Nephron (organoid): ENCODE results near the gene DHTKD1.

Source experiments
- H3K27ac Mint-ChIP-seq, 3 experiments: 2 replicates each; pipeline ENCODE4 v1.8.0; 2020; ENCODE audit warnings: mixed read lengths in 3 of 3, mild to moderate bottlenecking in 2 of 3, moderate library complexity in 1 of 3
- H3K27me3 Mint-ChIP-seq: 2 replicates; pipeline ENCODE4 v1.8.0; 2021; ENCODE audit warnings: low read depth, mild to moderate bottlenecking, moderate library complexity, mixed read lengths
- H3K36me3 Mint-ChIP-seq: 2 replicates; pipeline ENCODE4 v1.8.0; 2020; ENCODE audit warnings: low read depth, mixed read lengths
- H3K4me1 Mint-ChIP-seq: 2 replicates; pipeline ENCODE4 v1.8.0; 2020; ENCODE audit warnings: mixed read lengths
- H3K4me3 Mint-ChIP-seq, 3 experiments: 2 replicates each; pipeline ENCODE4 v1.8.0; 2020; ENCODE audit warnings: mild to moderate bottlenecking in 3 of 3, mixed read lengths in 3 of 3, moderate library complexity in 2 of 3
- H3K9me3 Mint-ChIP-seq: 2 replicates; pipeline ENCODE4 v1.8.0; 2020; ENCODE audit warnings: mixed read lengths
- CTCF ChIP-seq, 3 experiments: fragments of 200-600 bp; sonication (generic); IDR thresholded peaks; one replicate each; pipeline ENCODE4 v1.5.0; 2021; ENCODE audit warnings: antibody characterized with exemption in 3 of 3; ENCODE audit not compliant: unreplicated experiment in 3 of 3

DHTKD1 gene

DNA sequence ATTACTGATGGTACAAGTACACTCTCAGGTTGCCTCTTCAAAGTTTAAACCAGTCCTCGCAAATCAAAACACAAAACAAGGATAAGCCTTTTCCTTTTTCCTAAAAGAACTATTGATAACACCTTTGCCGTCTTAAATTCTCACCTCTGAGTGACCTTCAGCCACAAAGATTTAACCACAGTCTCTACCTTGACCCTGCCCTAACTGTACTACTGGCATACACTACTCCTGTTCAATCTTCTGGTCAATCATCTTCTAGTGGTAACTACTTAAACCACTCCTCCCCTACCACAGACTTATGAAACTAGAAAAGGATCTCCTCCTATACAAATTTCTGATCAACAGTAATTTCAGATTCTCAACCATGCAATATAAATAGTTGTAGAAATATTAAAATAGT lies 41.2 kb upstream of the DHTKD1 start:
- no peak overlapping the region for H3K4me3 Mint-ChIP-seq
- H3K9me3 Mint-ChIP-seq, result no peaks in the 10 kb centered on the region
- no peaks in the 10 kb centered on the region for H3K4me1 Mint-ChIP-seq
- no peaks in the 10 kb centered on the region for H3K27me3 Mint-ChIP-seq
- peaks cover 58% of the 10 kb centered on the region for H3K36me3 Mint-ChIP-seq
- H3K27ac Mint-ChIP-seq, result no peak overlapping the region
- no peak for TF ChIP-seq CTCF (IDR thresholded peaks at IDR 0.05; ENCODE audit: unreplicated experiment in 3 of 3)

- H3K4me1 Mint-ChIP-seq, result no peaks in the 10 kb centered on the region
- no peak for TF ChIP-seq CTCF (IDR thresholded peaks at IDR 0.05; ENCODE audit: unreplicated experiment in 3 of 3)
- H3K36me3 Mint-ChIP-seq, result peaks cover 68% of the 10 kb centered on the region
- H3K4me3 Mint-ChIP-seq, result no peak overlapping the region
- H3K27me3 Mint-ChIP-seq, result no peaks in the 10 kb centered on the region
- H3K9me3 Mint-ChIP-seq, result no peaks in the 10 kb centered on the region
- no peak overlapping the region for H3K27ac Mint-ChIP-seq
Measured at GRCh38 chr10:12031404-12031803, 37.4 kb upstream of the DHTKD1 start.

GRCh38 chr10:12036073-12036655 lies 32.6 kb upstream of the DHTKD1 start:
- TF ChIP-seq CTCF (IDR thresholded peaks at IDR 0.05; ENCODE audit: unreplicated experiment in 3 of 3), result no peak
- no peaks in the 10 kb centered on the region for H3K9me3 Mint-ChIP-seq
- H3K27me3 Mint-ChIP-seq, result no peaks in the 10 kb centered on the region
- peaks cover 34% of the 10 kb centered on the region for H3K36me3 Mint-ChIP-seq
- H3K4me3 Mint-ChIP-seq, result no peak overlapping the region
- H3K4me1 Mint-ChIP-seq, result peaks cover 9% of the 10 kb centered on the region
- H3K27ac Mint-ChIP-seq, result no peak overlapping the region

- H3K36me3 Mint-ChIP-seq, result peaks cover 4% of the 10 kb centered on the region
- peaks cover 22% of the 10 kb centered on the region for H3K4me1 Mint-ChIP-seq
- H3K4me3 Mint-ChIP-seq, result peak overlapping the region; percentile 92 to 99 (median 95)
- peaks cover 3% of the 10 kb centered on the region for H3K27me3 Mint-ChIP-seq
- peaks cover 3% of the 10 kb centered on the region for H3K9me3 Mint-ChIP-seq
- no peak for TF ChIP-seq CTCF (IDR thresholded peaks at IDR 0.05; ENCODE audit: unreplicated experiment in 3 of 3)
- H3K27ac Mint-ChIP-seq, result peak overlapping the region; percentile 100
Measured at GRCh38 chr10:12041766-12042408, 26.9 kb upstream of the DHTKD1 start.

DNA sequence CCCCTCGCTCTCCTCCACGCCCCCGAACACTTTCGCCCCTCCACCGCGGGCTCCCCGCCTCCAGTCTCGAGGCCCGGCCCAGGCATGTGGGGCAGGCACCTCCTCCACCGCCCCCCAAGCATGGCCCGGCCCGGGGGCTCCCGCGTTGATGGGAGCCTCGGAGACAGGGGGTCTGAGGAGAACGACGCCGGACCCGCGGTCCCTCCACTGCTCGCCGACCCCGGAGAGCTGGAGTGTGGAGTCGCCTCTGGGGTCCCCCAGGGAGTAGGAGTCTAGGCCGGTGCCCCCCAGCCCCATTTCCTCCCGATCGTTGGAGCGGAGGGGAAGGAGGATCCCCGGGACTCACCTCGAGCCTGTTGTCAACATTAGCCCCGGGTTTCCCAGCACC lies 26.4 kb upstream of the DHTKD1 start:
- TF ChIP-seq CTCF (IDR thresholded peaks at IDR 0.05; ENCODE audit: unreplicated experiment in 3 of 3), result no peak
- peaks cover 22% of the 10 kb centered on the region for H3K4me1 Mint-ChIP-seq
- peak overlapping the region; percentile 100 for H3K27ac Mint-ChIP-seq
- H3K9me3 Mint-ChIP-seq, result peaks cover 3% of the 10 kb centered on the region
- H3K4me3 Mint-ChIP-seq, result peak overlapping the region; percentile 92 to 99 (median 95)
- peaks cover 3% of the 10 kb centered on the region for H3K27me3 Mint-ChIP-seq
- H3K36me3 Mint-ChIP-seq, result peaks cover 4% of the 10 kb centered on the region
